Measurements from ENCODE around the gene SYNGR3.

SYNGR3 gene

GRCh38 chr16:1944612-1945199, 45.1 kb upstream of the SYNGR3 start:
- TF ChIP-seq CTCF (conservative IDR thresholded peaks at IDR 0.05; ENCODE audit: control insufficient read depth, insufficient read depth, low read depth, low read length): no peak
- no peak overlapping the region for H3K4me3 ChIP-seq (ENCODE audit: control insufficient read depth, low read depth, low read length)
- DNase-seq (ENCODE audit: low read depth): no peak

DNA sequence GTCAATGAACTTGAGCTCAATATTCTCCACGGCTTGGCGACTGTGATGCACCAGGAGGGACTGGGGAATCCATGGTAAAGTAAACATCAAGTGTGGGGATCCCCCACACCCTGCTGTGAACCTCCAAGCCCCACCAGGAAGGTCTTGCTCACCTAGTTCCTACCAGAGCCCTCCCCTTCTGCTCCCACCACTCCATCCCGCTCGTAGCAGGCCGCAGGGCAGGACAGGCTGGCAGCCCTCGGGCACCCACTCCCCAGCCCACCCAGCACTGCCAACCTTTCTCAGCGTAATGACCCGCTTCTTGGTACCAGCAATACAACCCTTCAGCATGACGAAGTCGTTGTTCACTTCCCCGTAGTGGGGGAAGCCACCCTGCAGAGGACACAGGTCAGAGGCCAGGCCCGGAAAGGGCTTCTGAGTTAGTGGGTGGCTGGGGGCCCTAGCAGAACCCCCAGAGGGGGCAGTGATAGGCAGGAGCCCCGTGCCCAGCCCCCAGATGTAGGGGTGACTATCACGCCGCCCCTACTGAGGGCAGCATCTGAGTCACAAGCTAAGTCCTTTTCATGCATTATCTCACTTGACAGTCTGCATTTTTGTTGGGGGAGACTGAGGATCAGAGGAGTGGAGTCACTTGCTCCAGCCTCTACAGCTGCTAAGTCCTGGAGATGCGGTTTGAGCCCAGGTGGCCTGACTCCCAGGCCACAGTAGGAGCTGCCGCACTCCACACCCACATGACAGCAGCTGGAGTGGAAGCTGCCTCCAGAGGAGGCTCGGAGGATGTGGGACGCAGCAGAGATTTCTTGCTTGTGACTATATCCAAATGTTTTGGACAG, 44.0 kb upstream of the SYNGR3 start:
- no peak overlapping the region for H3K4me3 ChIP-seq (ENCODE audit: control insufficient read depth, low read depth, low read length)
- no peak for DNase-seq (ENCODE audit: low read depth)
- TF ChIP-seq CTCF (conservative IDR thresholded peaks at IDR 0.05; ENCODE audit: control insufficient read depth, insufficient read depth, low read depth, low read length): no peak

DNA sequence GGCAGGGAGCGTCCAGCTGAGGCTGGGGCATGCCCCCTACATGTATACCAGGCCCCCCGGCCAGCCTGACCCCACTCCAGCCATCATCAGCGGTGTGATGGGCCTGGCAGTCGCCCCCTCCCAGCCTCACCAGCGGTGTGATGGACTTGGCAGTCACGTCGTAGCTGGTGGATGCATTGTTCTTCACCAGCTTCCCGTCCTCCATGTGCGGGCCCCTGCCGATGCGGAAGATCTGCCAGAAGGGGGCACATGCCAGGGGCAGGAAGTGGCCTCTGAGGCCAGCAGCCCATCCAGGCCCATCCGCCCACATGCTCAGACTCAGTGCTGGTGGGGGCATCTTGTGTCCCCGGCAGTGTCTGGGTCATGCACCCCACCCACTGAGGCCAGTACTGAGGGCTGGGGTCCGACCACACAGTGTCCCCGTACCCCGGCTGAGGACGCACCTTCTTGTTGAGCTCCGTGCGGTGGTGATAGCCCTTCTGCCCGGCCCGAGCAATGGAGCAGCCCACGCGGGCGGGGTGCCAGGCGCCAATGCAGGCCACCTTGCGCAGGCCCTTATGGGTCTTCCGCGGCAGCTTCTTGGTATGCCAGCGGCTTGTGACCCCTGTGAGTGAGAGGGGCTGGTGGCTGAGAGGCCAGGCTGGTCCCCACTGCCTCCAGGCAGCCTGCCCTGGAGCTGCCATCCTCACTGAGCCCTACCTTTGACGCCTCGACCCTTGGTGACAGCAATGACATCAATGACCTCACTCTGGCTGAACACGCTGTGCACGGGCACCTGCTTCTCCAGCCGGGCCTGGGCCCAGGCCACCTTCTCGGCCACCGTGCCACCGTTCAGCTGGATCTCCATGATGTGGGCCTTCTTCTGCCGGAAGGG, 43.0 kb upstream of the SYNGR3 start:
- DNase-seq (ENCODE audit: low read depth): no peak
- TF ChIP-seq CTCF (conservative IDR thresholded peaks at IDR 0.05; ENCODE audit: control insufficient read depth, insufficient read depth, low read depth, low read length): no peak
- no peak overlapping the region for H3K4me3 ChIP-seq (ENCODE audit: control insufficient read depth, low read depth, low read length)

- no peak overlapping the region for H3K4me3 ChIP-seq (ENCODE audit: control insufficient read depth, low read depth, low read length)
- no peak for DNase-seq (ENCODE audit: low read depth)
- no peak for TF ChIP-seq CTCF (conservative IDR thresholded peaks at IDR 0.05; ENCODE audit: control insufficient read depth, insufficient read depth, low read depth, low read length)
Measured at GRCh38 chr16:1947369-1947670, 42.5 kb upstream of the SYNGR3 start.

DNA sequence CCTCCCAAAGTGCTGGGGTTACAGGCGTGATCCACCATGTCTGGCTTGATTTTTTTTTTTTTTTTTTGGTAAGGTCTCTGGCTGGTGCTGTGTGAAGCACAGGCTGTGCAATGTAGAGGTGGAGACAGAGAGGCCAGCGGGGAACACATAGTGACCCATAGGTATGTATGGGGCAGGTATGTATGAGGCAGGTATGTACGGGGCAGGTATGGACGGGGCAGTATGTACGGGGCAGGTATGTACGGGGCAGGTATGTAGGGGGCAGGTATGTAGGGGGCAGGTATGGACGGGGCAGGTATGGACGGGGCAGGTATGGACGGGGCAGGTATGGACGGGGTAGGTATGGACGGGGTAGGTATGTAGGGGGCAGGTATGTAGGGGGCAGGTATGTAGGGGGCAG, 40.3 kb upstream of the SYNGR3 start:
- no peak for DNase-seq (ENCODE audit: low read depth)

More for the DNA sequence above, 40.3 kb upstream of the SYNGR3 start:
- TF ChIP-seq CTCF (conservative IDR thresholded peaks at IDR 0.05; ENCODE audit: control insufficient read depth, insufficient read depth, low read depth, low read length): no peak
- no peak overlapping the region for H3K4me3 ChIP-seq (ENCODE audit: control insufficient read depth, low read depth, low read length)

Measured in fibroblast of mammary gland (primary cell).